Suprapubic skin (tissue), 4 donors: ENCODE measurements around the gene PTBP1. TPM values are rescaled to one million over a fixed set of nuclear protein-coding genes. Genes with fewer than 3 reads are reported as not detected.

Experiments used
- DNase-seq, 2 donors: peaks; one replicate each; pipeline ENCODE4 v3.0.0-alpha.2; 2019; ENCODE audit warnings: low spot score in 2 of 2
- H3K27ac ChIP-seq: fragments of 200-600 bp; sonication (generic); one replicate; pipeline ENCODE4 v1.5.1; 2019
- H3K27me3 ChIP-seq: fragments of 200-600 bp; sonication (generic); one replicate; pipeline ENCODE4 v1.5.1; 2019
- H3K36me3 ChIP-seq: fragments of 200-600 bp; sonication (generic); one replicate; pipeline ENCODE4 v1.5.1; 2019
- H3K4me1 ChIP-seq: fragments of 200-600 bp; sonication (generic); one replicate; pipeline ENCODE4 v1.5.1; 2019
- H3K4me3 ChIP-seq: fragments of 200-600 bp; sonication (generic); one replicate; pipeline ENCODE4 v1.5.1; 2019; ENCODE audit warnings: mild to moderate bottlenecking
- H3K9me3 ChIP-seq: fragments of 200-600 bp; sonication (generic); one replicate; pipeline ENCODE4 v1.5.1; 2019
- CTCF ChIP-seq, 2 donors: fragments of 200-600 bp in 1 of 2; fragments of 450-650 bp in 1 of 2; sonication (generic) in 1 of 2; IDR thresholded peaks; one replicate each; pipeline ENCODE4 v1.5.1; 2016 to 2019; ENCODE audit warnings: antibody characterized with exemption in 2 of 2, mild to moderate bottlenecking in 1 of 2, moderate library complexity in 1 of 2
- EP300 ChIP-seq: sonication (generic); formaldehyde crosslinking; IDR thresholded peaks from one replicate; pipeline ENCODE4 v1.6.1; 2017; ENCODE audit warnings: antibody characterized with exemption
- POLR2A ChIP-seq, 2 donors: fragments of 450-650 bp; IDR thresholded peaks; one replicate each; pipeline ENCODE4 v1.6.1; 2017; ENCODE audit warnings: antibody characterized with exemption in 2 of 2, mild to moderate bottlenecking in 2 of 2, moderate library complexity in 2 of 2
- POLR2AphosphoS5 ChIP-seq, 3 donors: sonication (generic); formaldehyde crosslinking; IDR thresholded peaks; one replicate each; pipeline ENCODE4 v1.6.1; 2017; ENCODE audit warnings: antibody characterized with exemption in 3 of 3
- WGBS: methylation state at CpG from one replicate; pipeline ENCODE4 v1.1.5; 2018; 5-methylcytosine and 5-hydroxymethylcytosine counted together
- total RNA-seq, 4 donors: library from RNA; depleted of rRNA; stranded (reverse); fragments of >200 nt; gene quantifications; one replicate each; pipeline ENCODE4 v1.1.0, GENCODE V29; 2016

Gene PTBP1
- total RNA-seq, 4 donors from 2014 or later = 152 to 227 (median 174) TPM

DNA sequence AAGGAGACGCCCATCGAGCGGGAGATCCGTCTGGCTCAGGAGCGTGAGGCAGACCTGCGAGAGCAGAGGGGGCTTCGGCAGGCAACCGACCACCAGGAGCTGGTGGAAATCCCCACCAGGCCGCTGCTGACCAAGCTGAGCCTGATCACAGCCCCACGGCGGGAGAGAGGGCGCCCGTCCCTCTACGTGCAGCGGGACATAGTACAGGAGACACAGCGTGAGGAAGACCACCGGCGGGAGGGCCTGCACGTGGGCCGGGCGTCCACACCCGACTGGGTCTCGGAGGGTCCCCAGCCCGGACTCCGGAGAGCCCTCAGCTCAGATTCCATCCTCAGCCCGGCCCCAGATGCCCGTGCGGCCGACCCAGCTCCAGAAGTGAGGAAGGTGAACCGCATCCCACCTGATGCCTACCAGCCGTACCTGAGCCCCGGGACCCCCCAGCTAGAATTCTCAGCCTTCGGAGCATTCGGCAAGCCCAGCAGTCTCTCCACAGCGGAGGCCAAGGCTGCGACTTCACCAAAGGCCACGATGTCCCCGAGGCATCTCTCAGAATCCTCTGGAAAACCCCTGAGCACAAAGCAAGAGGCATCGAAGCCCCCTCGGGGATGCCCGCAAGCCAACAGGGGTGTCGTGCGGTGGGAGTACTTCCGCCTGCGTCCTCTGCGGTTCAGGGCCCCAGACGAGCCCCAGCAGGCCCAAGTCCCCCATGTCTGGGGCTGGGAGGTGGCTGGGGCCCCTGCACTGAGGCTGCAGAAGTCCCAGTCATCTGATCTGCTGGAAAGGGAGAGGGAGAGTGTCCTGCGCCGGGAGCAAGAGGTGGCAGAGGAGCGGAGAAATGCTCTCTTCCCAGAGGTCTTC lies 39.2 kb upstream of the PTBP1 start:
- WGBS = over 99% methylated on average over 17 of the region's 50 CpGs

DNA sequence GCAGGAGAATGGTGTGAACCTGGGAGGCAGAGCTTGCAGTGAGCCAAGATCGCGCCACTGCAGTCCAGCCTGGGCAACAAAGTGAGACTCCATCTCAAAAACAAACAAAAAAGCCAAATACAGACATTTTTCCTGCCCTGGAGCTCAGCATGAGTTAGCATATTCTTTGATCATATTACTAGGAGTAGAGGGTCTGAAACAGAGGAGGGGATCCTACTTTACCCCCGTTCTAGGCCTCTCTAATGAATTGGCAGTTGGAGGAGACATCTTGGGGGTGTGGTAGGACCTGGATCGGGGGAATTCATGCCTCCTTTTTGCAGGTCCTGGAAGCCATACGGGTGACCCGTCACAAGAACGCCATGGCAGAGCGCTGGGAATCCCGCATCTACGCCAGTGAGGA lies 34.1 kb upstream of the PTBP1 start:
- H3K27me3 ChIP-seq = no peaks in the 10 kb centered on the region
- no peak overlapping the region for H3K4me3 ChIP-seq
- 96% methylated on average over 10 of the region's 10 CpGs for WGBS
- H3K27ac ChIP-seq = no peak overlapping the region
- no peaks in the 10 kb centered on the region for H3K4me1 ChIP-seq
- TF ChIP-seq EP300 = no peak
- no peak for TF ChIP-seq POLR2A (IDR thresholded peaks at IDR 0.05)
- no peak for TF ChIP-seq POLR2AphosphoS5 (IDR thresholded peaks at IDR 0.05)
- no peak for TF ChIP-seq CTCF (IDR thresholded peaks at IDR 0.05)
- no peaks in the 10 kb centered on the region for H3K9me3 ChIP-seq
- DNase-seq = no peak
- H3K36me3 ChIP-seq = no peaks in the 10 kb centered on the region

More for the DNA sequence above, 39.2 kb upstream of the PTBP1 start:
- Histone ChIP-seq H3K27me3 (no peaks in the 10 kb centered on the region), H3K27ac (no peak overlapping the region), H3K36me3 (no peaks in the 10 kb centered on the region), H3K9me3 (no peaks in the 10 kb centered on the region), H3K4me3 (no peak overlapping the region), H3K4me1 (no peaks in the 10 kb centered on the region)
- no peak for DNase-seq
- no peak for TF ChIP-seq EP300
- no peak for TF ChIP-seq CTCF (IDR thresholded peaks at IDR 0.05)
- no peak for TF ChIP-seq POLR2AphosphoS5 (IDR thresholded peaks at IDR 0.05)
- TF ChIP-seq POLR2A (IDR thresholded peaks at IDR 0.05) = no peak

DNA sequence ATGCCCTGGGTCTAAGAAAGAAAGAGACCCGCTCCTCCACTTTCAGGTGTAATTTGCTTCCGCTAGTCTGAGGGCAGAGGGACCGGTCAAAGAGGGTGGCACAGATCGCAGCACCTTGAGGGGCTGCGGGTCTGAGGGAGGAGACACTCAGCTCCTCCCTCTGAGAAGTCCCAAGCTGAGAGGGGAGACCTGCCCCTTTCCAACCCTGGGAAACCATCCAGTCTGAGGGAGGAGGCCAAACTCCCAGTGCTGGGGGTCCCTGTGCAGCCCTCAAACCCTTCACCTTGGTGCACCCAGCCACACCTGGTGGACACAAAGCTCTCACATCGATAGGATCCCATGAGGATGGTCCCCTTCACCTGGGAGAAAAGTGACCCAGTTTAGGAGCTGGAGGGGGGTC lies 33.4 kb upstream of the PTBP1 start:
- no peaks in the 10 kb centered on the region for H3K9me3 ChIP-seq
- no peak overlapping the region for H3K27ac ChIP-seq
- H3K4me1 ChIP-seq = no peaks in the 10 kb centered on the region
- 84% methylated on average over 6 of the region's 6 CpGs for WGBS
- H3K36me3 ChIP-seq = no peaks in the 10 kb centered on the region
- TF ChIP-seq CTCF (IDR thresholded peaks at IDR 0.05) (no peak), POLR2AphosphoS5 (IDR thresholded peaks at IDR 0.05) (no peak), EP300 (no peak), POLR2A (IDR thresholded peaks at IDR 0.05) (no peak)
- DNase-seq = no peak
- H3K4me3 ChIP-seq = no peak overlapping the region
- no peaks in the 10 kb centered on the region for H3K27me3 ChIP-seq

DNA sequence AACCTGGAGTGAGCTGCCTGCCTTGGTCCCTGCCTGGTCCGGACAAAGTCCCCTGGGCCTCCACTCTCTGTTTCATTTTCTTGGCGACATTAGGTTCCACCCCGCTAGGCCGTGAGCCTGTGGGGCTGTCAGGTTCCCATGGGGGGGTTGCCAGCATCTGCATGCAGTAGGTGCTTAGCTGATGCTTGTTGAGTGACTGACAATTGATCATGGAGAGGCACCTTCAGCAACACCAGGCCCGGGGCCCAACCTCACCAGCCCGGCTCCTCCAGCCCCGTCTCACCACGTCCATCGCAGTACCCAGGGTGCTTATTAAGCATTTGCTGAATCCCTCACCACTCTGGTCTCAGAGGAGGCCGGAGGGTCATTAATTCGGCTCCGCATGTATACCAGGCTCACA lies 33.0 kb upstream of the PTBP1 start:
- Histone ChIP-seq H3K36me3 (no peaks in the 10 kb centered on the region), H3K4me1 (no peaks in the 10 kb centered on the region), H3K9me3 (no peaks in the 10 kb centered on the region), H3K4me3 (no peak overlapping the region), H3K27me3 (no peaks in the 10 kb centered on the region), H3K27ac (no peak overlapping the region)
- WGBS = 95% methylated on average over 6 of the region's 12 CpGs
- TF ChIP-seq CTCF (IDR thresholded peaks at IDR 0.05) (no peak), POLR2AphosphoS5 (IDR thresholded peaks at IDR 0.05) (no peak), EP300 (no peak), POLR2A (IDR thresholded peaks at IDR 0.05) (no peak)
- DNase-seq = no peak

DNA sequence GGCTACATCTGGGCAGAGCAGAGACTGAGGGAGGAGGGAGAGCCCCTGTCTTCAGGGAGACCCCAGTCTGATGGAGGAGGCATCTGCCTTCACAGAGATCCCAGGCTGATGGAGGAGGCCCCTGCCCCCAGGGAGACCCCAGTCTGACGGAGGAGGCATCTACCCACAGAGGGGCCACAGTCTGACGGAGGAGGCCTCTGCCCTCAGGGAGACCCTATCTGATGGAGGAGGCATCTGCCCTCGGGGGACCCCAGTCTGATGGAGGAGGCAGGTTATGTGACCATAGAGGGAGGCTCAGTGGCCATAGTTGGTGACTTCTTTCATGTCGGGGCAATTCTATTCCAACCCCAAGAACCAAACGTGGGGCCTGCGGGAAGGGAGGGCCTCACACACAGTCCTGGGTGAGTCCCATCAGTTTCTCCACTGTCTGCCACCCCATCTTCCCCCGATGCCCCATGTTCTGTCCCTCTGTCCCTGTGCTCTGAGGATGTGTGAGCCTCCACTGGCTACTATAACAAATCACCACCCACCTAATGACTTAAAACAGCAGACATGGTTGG lies 32.0 kb upstream of the PTBP1 start:
- 83% methylated on average over 7 of the region's 7 CpGs for WGBS

More for the DNA sequence above, 32.0 kb upstream of the PTBP1 start:
- Histone ChIP-seq H3K27ac (no peak overlapping the region), H3K27me3 (no peaks in the 10 kb centered on the region), H3K9me3 (no peaks in the 10 kb centered on the region), H3K4me1 (peaks cover 2% of the 10 kb centered on the region), H3K4me3 (no peak overlapping the region), H3K36me3 (no peaks in the 10 kb centered on the region)
- TF ChIP-seq EP300 (no peak), CTCF (IDR thresholded peaks at IDR 0.05) (no peak), POLR2A (IDR thresholded peaks at IDR 0.05) (no peak), POLR2AphosphoS5 (IDR thresholded peaks at IDR 0.05) (no peak)
- no peak for DNase-seq
